Stimulated activated CD4-positive, alpha-beta T cell treated with anti-CD3 and anti-CD28 coated beads, Interleukin-4, amount 100 ng/mL, for 24 hours (primary cell): ENCODE measurements around the gene SDF2.
A peak's percentile ranks its signal among the peaks of the same experiment; 100 is the strongest.
"Not testable (repeated sequence)": the region's sequence is repeated elsewhere in the genome, so short reads cannot be mapped to it uniquely, and the experiment has no call there.

ENCODE experiments used
- DNase-seq: peaks from one replicate; pipeline ENCODE4 v3.0.0-alpha.2; 2020

SDF2 gene

DNA sequence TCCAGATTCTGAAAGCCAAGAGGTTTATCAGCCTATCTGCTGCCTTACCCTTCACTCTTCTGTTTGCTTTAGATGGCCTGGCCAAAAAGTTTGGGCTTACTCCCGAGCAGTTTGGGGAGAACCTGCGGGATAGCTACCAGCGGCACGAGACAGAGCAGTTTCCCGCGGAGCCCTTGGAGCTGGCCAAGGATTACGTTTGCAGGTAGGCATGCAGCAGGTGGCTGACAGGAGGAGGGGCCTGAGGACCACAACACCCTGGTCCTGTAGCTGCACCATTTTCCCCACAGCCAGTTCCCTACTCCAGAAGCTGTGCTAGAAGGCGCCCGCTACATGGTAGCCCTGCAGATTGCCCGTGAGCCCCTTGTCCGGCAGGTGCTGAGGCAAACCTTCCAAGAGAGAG is 20.9 kb upstream of the SDF2 start:
- no peak for DNase-seq

DNA sequence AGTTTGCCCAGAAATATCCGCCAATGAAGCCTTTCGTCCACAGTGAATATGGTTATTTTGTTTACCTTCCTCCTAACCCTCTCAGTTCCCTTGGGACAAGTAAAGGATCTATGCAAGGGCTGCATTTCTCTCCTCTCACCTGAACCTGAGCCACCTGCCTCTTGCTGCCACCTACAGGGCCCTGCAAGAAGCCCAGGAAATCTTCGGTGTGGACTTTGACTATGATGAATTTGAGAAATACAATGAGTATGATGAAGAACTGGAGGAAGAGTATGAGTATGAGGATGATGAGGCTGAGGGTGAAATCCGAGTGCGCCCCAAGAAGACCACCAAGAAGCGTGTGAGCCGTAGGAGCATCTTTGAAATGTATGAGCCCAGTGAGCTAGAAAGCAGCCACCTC is 14.3 kb upstream of the SDF2 start:
- DNase-seq = no peak

DNA sequence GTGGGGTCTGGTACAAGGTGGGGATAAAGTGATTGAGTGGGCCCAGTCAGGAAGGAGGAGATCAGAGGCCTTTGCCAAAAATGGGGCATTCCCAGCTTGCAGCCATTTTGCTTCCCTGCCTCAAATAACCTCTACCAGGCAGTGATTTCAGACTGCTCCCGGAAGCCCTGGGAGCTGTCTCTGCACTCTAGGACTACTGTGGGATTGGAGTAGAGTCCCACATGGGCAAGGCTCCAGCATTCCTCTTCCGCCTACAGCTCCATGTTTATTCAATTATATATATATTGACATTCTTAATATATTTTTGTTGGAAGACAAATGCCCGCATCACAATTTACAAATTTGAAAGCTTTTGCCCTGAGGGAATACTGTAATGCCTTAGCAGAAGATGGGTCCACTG is 13.8 kb upstream of the SDF2 start:
- DNase-seq = no peak

DNA sequence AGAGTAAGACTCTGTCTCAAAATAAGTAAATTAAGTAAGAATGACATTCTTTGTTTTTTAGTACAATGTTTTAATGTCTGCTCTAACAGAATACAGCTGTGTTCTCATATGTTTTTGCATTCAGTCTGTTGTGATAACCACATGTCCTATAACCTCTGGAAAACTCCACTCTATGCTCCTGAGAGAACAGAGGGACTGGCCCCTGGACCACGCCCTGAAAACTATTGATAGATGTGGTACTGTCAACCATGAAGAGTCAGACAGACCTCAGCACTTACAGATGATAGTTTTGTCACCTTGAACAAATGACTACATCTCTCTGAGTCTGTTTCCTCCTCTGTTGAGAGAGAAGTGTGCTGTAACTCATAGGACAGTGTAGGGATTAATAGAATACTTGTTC is 8.2 kb upstream of the SDF2 start:
- no peak for DNase-seq

DNA sequence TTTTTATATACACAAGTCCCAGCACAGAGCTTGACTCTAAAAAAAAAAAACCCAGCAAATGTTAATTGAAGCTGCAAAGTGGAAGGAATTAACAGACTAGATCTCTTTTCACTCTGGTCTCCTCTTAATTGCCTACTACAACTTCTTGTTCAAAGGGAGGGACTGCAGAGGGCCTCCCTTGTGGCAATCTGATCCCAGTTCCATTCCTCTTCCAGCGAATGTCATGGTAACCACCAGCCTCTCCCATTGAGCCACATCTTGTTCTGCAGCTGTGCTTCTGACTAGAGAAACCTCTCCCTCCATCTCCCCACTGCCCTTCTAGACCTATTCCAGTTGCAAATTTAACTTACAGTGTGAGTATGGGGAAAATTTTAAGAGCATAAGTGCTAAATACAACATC is 6.2 kb upstream of the SDF2 start:
- no peak for DNase-seq

DNA sequence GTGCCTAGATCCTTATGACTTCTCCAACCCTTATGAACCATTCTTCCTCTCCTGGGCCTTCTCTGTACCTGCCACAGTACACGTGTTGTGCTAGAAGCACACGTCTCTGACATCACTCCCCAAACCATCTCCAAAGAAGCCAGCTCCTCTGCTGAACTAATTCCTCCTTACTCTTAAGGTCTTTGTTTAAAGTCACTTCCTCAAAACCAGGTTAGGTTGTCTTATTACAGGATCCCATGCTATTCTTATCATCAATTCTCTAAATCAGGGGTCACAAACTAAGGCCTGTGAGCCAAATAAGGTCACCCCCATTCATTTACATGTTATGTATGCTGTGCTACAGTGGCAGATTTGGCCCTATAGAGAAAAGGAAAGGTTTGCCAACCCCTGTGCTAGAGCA is 4.3 kb upstream of the SDF2 start:
- DNase-seq = no peak

DNA sequence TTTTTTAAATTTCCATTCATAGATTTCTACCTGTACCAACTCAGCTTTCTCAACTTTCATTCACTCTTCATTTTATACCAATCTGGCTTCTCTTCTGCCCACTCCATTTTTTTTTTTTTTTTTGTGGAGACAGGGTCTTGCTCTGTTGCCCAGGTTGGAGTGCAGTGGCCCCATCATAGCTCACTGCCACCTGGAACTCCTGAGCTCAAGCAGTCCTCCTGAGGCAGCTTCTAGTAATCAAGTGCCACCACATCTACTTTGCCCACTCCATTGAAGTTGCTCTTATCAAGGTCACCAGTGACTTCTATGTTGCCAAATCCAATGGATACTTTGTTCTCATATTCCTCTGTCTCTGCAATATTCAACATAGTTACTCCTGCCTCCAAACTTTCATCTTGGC is 2.0 kb upstream of the SDF2 start:
- DNase-seq = no peak

DNA sequence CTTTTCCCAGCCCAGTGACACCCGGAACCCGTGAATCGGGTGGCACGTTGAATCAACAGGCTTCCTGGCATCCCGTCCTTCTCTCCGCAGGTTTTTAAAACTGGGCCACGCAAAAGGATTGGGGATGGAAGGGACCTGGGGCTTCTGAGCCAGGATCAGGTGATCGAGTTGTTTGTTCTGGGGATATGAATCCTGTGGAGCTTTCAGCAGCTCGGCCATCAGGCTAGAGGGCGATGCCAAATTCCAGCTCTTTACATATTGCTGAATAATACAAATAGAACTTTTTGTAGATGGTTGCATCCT is 772 bp upstream of the SDF2 start:
- DNase-seq = no peak

DNA sequence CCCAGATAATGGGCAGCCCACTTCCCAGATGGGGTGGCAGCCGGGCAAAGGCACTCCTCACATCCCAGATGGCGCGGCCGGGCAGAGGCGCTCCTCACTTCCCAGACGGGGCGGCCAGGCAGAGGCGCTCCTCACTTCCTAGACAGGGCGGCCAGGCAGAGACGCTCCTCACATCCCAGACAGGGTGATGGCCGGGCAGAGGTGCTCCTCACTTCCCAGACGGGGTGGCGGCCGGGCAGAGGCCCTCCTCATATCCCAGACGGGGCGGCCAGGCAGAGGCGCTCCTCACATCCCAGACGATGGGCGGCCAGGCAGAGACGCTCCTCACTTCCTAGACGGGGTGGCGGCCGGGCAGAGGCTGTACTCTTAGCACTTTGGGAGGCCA is 2.2 kb downstream of the SDF2 start:
- DNase-seq = not testable (repeated sequence)

DNA sequence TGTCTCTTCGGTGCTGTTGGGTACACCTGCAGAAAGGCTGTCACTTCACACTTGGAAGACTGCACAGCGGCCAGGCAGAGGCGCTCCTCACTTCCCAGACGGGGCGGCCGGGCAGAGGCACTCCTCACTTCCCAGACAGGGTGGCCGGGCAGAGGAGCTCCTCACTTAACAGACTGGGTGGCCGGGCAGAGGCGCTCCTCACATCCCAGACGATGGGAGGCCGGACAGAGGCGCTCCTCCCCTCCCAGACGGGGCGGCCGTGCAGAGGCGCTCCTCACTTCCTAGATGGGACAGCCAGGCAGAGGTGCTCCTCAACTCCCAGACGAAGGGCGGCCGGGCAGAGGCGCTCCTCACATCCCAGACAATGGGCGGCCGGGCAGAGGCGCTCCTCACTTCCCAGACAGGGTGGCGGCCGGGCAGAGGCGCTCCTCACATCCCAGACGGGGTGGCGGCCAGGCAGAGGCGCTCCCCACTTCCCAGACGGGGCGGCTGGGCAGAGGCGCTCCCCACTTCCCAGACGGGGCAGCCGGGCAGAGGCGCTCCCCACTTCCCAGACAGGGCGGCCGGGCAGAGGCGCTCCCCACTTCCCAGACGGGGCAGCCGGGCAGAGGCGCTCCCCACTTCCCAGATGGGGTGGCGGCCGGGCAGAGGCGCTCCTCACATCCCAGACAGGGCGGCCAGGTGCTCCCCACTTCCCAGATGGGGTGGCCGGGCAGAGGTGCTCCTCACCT is 2.8 kb downstream of the SDF2 start:
- not testable (repeated sequence) for DNase-seq

DNA sequence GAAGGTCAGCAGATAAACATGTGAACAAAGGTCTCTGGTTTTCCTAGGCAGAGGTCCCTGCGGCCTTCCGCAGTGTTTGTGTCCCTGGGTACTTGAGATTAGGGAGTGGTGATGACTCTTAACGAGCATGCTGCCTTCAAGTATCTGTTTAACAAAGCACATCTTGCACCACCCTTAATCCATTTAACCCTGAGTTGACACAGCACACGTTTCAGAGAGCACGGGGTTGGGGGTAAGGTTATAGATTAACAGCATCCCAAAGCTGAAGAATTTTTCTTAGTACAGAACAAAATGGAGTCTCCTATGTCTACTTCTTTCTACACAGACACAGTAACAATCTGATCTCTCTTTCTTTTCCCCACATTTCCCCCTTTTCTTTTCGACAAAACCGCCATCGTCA is 3.4 kb downstream of the SDF2 start:
- not testable (repeated sequence) for DNase-seq

DNA sequence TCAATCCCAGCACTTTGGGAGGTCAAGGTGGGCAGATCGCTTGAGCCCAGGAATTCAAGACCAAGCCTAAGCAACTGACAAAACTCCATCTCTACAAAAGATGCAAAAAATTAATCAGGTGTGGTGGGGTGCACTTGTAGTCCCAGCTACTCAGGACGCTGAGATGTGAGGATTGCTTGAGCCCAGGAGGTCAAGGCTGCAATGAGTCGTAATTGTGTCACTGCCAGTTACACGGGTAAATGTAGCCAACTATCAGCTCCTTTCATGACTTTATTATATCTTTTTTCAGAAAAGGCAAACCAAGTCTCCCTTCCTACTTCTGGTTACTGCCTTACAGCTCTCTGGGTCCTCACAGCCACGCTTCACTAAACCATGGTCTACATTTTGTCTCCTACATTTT is 4.0 kb downstream of the SDF2 start:
- no peak for DNase-seq

DNA sequence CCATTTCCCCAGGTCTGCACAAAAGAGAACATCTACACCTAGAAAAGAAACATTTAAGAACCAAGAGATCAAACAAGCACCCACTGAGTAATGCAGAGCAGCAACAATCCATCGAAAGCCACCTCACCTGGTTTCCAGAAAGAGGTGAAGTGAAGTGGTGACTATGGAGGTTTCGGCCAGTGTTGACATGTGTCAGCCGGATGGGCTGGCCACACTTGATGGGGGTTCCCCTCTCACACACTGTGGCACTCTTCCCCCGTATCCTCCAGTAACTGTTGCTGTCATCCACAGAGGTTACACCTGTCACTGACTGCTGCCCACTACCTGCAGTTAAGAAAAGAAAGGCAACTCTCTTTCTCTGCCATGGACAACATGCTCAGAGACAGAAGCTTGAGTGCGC is 6.5 kb downstream of the SDF2 start:
- no peak for DNase-seq

DNA sequence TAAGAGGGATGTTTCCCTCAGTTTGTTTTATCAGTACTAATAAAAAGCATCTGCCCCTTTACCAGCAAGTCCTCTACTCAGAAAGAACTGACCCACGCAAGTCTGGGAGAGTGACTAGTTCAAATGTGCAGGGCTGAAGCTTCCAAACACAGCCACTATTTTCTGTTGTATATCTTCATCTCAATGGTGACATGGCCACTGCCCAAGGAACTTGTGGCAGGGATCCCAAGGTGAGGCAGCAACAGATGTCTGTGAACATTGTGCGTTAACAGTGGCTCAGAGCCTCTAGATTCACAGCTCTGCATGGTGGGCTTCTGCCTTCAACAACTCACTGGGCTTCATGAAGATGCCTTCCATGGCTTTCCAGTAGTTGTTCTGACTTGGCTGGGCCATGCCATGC is 13.0 kb downstream of the SDF2 start:
- no peak for DNase-seq

DNA sequence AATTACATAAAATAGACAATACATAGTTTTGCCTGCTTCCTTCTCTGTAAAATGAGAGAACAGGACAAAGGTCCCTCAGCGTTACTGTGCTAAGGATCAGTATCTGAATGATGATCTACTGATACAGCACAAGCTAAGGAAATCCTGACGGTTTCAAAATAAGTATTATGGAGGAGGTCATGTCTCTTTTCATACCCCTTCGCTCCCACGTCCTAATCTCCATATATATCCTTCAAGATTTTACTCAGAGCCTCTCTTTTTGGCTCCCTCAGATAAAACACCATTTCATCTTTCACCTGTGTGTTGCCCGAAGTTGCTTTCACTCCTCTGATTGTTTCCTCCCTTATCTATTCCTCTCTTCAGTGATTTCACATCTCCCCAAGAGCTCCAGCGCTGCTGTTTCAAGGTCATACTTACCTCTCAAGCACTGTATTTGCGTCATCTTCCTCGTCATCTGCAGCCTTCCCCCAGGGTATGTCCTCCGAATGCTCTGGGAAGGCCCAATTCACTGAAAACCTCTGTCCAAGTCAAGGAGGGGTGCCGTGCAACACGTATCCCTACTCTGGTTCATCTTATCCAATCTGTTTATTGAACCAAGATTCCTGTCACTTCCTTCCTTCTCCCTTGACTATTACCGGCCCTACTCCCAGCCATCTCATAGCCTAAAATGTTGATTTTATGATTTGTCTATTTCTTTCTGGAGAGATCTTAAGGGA is 15.5 kb downstream of the SDF2 start:
- no peak for DNase-seq

DNA sequence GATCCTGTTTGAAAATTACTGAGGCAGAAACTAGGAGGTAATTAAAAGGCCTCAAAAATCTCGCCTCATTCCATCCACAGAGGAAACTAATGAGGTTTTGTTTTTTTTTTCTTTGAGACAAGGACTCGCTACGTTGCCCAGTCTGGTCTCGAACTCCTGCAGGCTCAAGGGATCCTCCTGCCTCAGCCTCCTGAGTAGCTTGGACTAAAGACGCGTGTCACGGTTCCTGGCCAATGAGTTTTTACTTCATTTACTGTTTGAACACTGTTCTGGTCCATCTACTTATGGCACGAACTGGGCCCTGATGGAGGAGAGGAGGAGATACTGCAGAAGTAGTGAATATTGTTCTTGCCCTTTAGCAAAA is 16.1 kb downstream of the SDF2 start:
- peak; percentile 18 for DNase-seq

DNA sequence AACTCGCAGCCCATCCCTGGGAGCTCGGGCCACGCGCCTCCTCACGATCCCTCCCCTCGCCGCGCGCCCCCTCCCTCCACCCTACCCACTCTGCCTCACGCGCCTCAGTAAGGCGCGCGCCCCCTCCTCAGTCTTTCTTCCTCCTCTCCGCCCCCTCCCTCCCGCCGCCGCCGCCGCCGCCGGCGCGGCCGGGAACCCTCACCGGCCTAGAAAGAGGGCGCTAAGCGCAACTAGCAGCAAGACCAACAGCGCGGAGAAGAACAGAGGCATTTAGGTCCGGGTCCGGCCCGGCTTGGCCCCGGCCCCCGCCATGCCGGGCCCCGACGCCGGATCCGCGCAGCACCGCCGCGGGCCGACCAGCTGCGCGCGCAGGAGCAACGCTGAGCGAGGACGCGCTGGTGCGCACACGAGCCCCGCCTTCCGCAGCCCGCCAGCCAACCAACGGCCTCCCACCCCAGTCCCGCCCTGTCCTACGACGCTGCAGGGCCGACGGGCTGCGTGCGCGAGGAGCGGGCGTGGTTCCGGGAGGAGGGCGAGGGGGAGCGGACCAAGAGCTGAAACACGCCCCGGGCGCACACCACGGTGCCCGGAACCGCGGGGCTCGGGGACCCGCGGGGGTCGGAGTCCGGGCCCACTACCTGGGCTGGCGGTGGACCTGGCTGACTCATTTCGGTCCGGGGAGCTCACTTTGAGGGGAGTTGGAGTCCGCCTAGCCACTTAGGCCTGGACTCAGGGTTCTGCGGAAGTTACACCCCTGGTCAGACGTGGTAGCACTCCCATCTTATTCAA is 16.7 kb downstream of the SDF2 start, which contains the start of gene BLTP2:
Gene BLTP2, minus strand, starts transcription at position 372 of the 789 bp plus-strand sequence. Its CDS starts 102 bp downstream, at position 270.
- peak; percentile 96 for DNase-seq

DNA sequence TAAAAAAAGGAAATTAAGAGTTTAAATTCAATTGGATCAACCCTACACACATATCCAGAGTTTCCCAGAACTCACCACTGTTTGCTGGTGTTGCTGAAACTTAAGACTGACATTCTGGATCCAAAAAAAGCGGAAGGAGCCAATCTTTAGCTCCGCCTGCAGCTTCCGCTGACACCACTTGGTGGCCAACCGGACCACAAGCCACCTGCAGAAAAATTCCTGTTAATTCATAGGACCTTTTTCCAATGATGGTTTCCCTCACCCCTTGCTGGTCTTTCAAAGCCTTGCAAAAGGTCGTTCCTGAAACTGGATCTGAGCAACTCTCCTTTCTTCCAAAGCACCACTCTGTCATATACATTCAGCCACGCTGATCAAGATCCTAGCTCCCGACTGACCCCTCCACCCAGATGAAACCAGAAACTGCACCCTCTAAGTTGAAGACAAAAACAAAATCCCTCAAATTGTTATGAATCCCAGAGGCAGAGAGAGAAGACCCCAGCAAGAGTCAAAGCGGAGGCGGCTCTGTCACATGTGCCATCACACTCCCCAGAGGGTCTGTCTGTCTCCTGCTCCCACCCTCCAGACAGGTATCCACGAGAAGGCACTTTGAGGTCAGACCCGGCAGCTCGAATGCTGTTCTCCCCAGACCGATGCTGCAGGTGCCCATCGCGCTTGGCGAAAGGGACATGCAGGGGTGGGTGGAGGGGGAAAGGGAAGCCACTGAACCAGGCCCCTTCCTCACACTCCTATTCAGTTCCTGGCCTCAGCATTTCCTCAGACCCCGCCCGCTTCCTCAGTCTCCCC is 17.5 kb downstream of the SDF2 start:
- DNase-seq = peak; percentile 29

DNA sequence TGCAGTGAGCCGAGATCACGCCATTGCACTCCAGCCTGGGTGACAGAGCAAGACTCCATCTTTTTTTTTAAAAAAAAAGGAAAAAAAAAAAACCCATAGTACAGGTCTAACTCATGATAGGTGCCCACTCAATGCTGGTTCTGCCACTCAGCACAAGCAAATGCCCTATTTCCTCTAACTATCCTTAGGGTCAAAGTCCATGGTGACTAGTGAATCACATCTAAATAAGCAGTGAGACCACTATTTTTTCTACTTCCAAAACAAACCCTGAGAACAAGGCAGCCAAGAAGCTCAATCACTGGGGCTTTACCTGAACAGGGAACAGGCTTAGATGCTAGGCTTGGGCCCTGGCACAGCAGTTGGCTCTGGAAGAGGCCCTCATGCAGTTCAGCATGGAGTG is 20.1 kb downstream of the SDF2 start:
- no peak for DNase-seq

DNA sequence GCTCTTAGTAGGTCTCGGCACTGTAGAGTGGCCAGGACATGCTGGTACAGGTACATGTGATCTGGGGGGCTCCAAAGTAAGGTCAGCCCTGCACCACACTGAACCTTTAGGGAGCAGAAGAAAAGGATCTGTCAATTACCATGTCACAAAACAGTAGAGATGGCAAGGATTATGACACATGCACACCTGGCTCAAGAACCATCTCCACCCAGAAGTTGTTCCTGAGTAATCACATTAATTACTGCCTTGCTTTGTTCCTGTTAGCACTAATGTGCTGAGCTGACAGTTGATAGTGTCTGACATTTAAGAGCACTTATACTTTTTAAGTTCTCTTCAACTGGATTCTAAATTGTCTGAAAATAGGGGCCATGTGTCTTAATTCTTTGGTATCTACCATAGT is 26.2 kb downstream of the SDF2 start:
- DNase-seq = no peak

DNA sequence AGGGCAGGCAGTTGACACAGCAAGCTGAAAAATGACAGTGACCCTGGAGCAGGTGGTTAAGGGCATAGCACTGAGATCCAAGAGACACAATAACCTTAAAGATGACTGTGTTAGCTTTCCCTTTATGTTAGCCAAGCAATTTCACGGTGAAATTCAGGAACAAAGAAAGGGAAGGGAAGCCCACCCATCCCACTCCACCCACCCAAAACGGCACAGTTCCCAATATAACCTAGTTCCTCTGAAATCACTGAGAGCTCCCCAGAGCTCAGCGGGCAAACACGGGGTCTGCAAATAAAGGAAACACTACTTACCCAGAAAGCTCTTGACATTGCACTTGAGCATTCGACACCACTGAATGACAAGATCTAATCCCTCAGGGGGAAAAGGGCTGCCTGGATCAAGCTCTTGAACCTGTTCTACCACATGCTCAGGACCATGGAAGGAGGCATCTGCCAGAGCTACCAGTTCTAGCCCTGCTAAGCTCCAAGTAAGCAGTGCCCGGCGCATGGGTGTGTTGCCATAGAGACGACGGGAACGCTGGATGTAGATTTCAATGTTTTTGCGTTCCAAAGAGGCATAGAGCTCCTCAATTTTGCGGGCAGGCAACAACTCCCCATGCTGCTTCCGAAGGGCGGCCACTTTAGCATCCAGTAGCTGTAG is 27.4 kb downstream of the SDF2 start:
- no peak for DNase-seq

DNA sequence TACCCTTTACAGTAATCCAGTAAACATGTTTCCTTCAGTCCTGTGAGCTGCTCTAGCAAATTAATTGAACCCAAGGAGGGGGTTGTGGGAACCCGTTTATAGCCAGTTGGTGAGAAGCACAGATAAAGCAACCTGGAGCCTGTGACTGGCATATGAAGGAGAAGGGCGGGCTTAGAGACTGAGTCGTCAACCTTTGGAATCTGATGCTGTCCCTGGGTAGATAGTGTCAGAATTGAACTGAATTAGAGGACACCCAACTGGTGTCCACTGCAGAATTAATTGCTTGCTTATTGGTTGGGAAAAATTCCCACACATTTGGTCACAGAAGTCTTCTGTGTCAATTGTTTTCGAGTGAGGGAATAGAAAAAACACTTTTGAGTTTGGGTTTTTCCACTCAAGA is 34.9 kb downstream of the SDF2 start:
- no peak for DNase-seq

DNA sequence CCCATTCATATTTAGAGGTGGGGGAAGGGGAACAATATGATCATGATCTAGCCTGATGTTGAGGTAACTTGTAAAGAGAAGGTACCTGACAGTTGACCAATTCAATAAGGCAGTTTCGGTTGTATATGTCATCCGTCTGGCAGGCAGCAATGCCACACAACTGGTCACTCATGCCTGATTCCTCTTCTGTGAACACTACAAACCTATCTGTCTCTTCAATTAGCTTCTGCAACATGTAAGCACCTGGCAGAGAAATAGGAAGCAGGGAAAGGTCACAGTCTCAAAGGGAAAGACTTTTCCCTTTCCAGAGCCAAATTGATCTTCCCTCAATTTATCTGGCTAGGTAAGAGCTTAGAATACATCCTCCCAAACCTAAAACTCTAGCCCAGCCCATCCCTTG is 37.6 kb downstream of the SDF2 start:
- no peak for DNase-seq
